ENCODE data around the gene ANKRD27. TPM values are rescaled to one million over a fixed set of nuclear protein-coding genes. Genes with fewer than 3 reads are reported as not detected.
A peak's percentile ranks its signal among the peaks of the same experiment; 100 is the strongest.
"Not testable (repeated sequence)": the region's sequence is repeated elsewhere in the genome, so short reads cannot be mapped to it uniquely, and the experiment has no call there.

Gene ANKRD27
- 17.6 and 25.1 TPM in 2 replicates for total RNA-seq (2014; rRNA removed; shearing (Covaris generic))

GRCh38 chr19:32674931-32675719 lies at the start of gene ANKRD27:
ANKRD27 (minus strand) TSS chr19:32675180; CDS start chr19:32659015, 16,165 bp downstream.
- DNase-seq (ENCODE audit: low read depth) = peak; percentile 99

- DNase-seq (ENCODE audit: low read depth) = no peak
Measured at GRCh38 chr19:32720936-32721250, 45.9 kb upstream of the ANKRD27 start.

- DNase-seq (ENCODE audit: low read depth) = no peak
Measured at GRCh38 chr19:32720216-32720935, 45.4 kb upstream of the ANKRD27 start.

GRCh38 chr19:32719611-32720059 lies 44.7 kb upstream of the ANKRD27 start, which contains the start of gene TDRD12:
TDRD12 (plus strand) TSS chr19:32719767; CDS start chr19:32720073, 306 bp downstream.
- no peak for DNase-seq (ENCODE audit: low read depth)

GRCh38 chr19:32718286-32718685 lies 43.3 kb upstream of the ANKRD27 start:
- DNase-seq (ENCODE audit: low read depth) = no peak

GRCh38 chr19:32717496-32717895 lies 42.5 kb upstream of the ANKRD27 start:
- DNase-seq (ENCODE audit: low read depth) = no peak

GRCh38 chr19:32716203-32716602 lies 41.2 kb upstream of the ANKRD27 start:
- not testable (repeated sequence) for DNase-seq (ENCODE audit: low read depth)

- no peak for DNase-seq (ENCODE audit: low read depth)
Measured at GRCh38 chr19:32711747-32712146, 36.8 kb upstream of the ANKRD27 start.

GRCh38 chr19:32709032-32709431 lies 34.1 kb upstream of the ANKRD27 start:
- DNase-seq (ENCODE audit: low read depth) = no peak

GRCh38 chr19:32708457-32708856 lies 33.5 kb upstream of the ANKRD27 start:
- no peak for DNase-seq (ENCODE audit: low read depth)

- not testable (repeated sequence) for DNase-seq (ENCODE audit: low read depth)
Measured at GRCh38 chr19:32704006-32704405, 29.0 kb upstream of the ANKRD27 start.

GRCh38 chr19:32702010-32702409 lies 27.0 kb upstream of the ANKRD27 start:
- no peak for DNase-seq (ENCODE audit: low read depth)

- not testable (repeated sequence) for DNase-seq (ENCODE audit: low read depth)
Measured at GRCh38 chr19:32700129-32700528, 25.1 kb upstream of the ANKRD27 start.

- DNase-seq (ENCODE audit: low read depth) = not testable (repeated sequence)
Measured at GRCh38 chr19:32696771-32697170, 21.8 kb upstream of the ANKRD27 start.

- not testable (repeated sequence) for DNase-seq (ENCODE audit: low read depth)
Measured at GRCh38 chr19:32695506-32695905, 20.5 kb upstream of the ANKRD27 start.

GRCh38 chr19:32694851-32695250 lies 19.9 kb upstream of the ANKRD27 start:
- not testable (repeated sequence) for DNase-seq (ENCODE audit: low read depth)

- not testable (repeated sequence) for DNase-seq (ENCODE audit: low read depth)
Measured at GRCh38 chr19:32694316-32694715, 19.3 kb upstream of the ANKRD27 start.

- DNase-seq (ENCODE audit: low read depth) = not testable (repeated sequence)
Measured at GRCh38 chr19:32693151-32694108, 18.4 kb upstream of the ANKRD27 start.

GRCh38 chr19:32692727-32693061 lies 17.7 kb upstream of the ANKRD27 start:
- no peak for DNase-seq (ENCODE audit: low read depth)

- DNase-seq (ENCODE audit: low read depth) = peak; percentile 78
Measured at GRCh38 chr19:32691952-32692726, 17.2 kb upstream of the ANKRD27 start.
